Right lobe of liver (tissue), 4 donors: ENCODE data around the gene RHOC.

Source experiments
- CTCF ChIP-seq, 4 donors: fragments of 200-600 bp in 3 of 4; fragments of 450-650 bp in 1 of 4; IDR thresholded peaks; one replicate each; pipeline versions ENCODE4 v1.5.1 to v1.8.0; 2016 to 2022; ENCODE audit warnings: antibody characterized with exemption in 4 of 4, mild to moderate bottlenecking in 2 of 4
- POLR2A ChIP-seq: fragments of 450-650 bp; IDR thresholded peaks from one replicate; pipeline ENCODE4 v1.6.1; 2017; ENCODE audit warnings: antibody characterized with exemption, mild to moderate bottlenecking
- donor health status: DM: no; HTN: no; CAD: no.
- donor health status: DM: no; HTN: no; CAD: no.
- donor health status: DM: no; HTN: yes; CAD: no.

- TF ChIP-seq POLR2A = no peak
- TF ChIP-seq CTCF (IDR thresholded peaks at IDR 0.05) = no peak
Measured at GRCh38 chr1:112708489-112708888, 1.6 kb upstream of the RHOC start.
